ENCODE results near the gene XRRA1. TPM values are rescaled to one million over a fixed set of nuclear protein-coding genes. Genes with fewer than 3 reads are reported as not detected.
"Not testable (repeated sequence)": the region's sequence is repeated elsewhere in the genome, so short reads cannot be mapped to it uniquely, and the experiment has no call there.

Gene XRRA1
- total RNA-seq, 1 donor from 2014 or later, result 8.9 TPM

GRCh38 chr11:74837191-74837590 lies 111.7 kb downstream of the XRRA1 start:
- Histone ChIP-seq H3K27me3 (ENCODE audit: insufficient read depth, low read length) (no peaks in the 10 kb centered on the region), H3K27ac (ENCODE audit: low read depth, low read length) (no peak overlapping the region), H3K9ac (ENCODE audit: low read length) (no peak overlapping the region), H3K4me3 (ENCODE audit: insufficient read depth, low read depth, low read length) (no peak overlapping the region), H4K20me1 (ENCODE audit: insufficient read depth, low read length) (peaks cover 3% of the 10 kb centered on the region), H2AFZ (ENCODE audit: low read depth, low read length) (no peak overlapping the region), H3K4me2 (ENCODE audit: low read length) (no peak overlapping the region), H3K9me3 (ENCODE audit: insufficient read depth, low read depth, low read length) (no peaks in the 10 kb centered on the region), H3K79me2 (ENCODE audit: insufficient read depth, low read length) (no peaks in the 10 kb centered on the region), H3K36me3 (ENCODE audit: insufficient read depth, low read length) (peaks cover 33% of the 10 kb centered on the region), H3K4me1 (ENCODE audit: insufficient read depth, low read length) (peaks cover 4% of the 10 kb centered on the region)
- FAIRE-seq, result no peak
- no peak for TF ChIP-seq EZH2 (IDR thresholded peaks at IDR 0.05; ENCODE audit: insufficient read depth, low read length)
- no peak for TF ChIP-seq CTCF (IDR thresholded peaks at IDR 0.05; ENCODE audit: insufficient read depth, low read depth, low read length)
- no peak overlapping the region for H3K27ac Mint-ChIP-seq (ENCODE audit: unreplicated experiment)
- no peak for DNase-seq (ENCODE audit: low read depth)
- no peaks in the 10 kb centered on the region for H3K27me3 Mint-ChIP-seq (ENCODE audit: low read depth, unreplicated experiment)
- peaks cover 24% of the 10 kb centered on the region for H3K36me3 Mint-ChIP-seq (ENCODE audit: low read depth, unreplicated experiment)
- peaks cover 23% of the 10 kb centered on the region for H3K4me1 Mint-ChIP-seq (ENCODE audit: low read depth, unreplicated experiment)
- H3K4me3 Mint-ChIP-seq (ENCODE audit: unreplicated experiment), result no peak overlapping the region
- no peaks in the 10 kb centered on the region for H3K9me3 Mint-ChIP-seq (ENCODE audit: unreplicated experiment)

GRCh38 chr11:74826901-74827300 lies 122.0 kb downstream of the XRRA1 start:
- H3K27me3 Mint-ChIP-seq (ENCODE audit: low read depth, unreplicated experiment), result no peaks in the 10 kb centered on the region
- H3K9me3 ChIP-seq (ENCODE audit: insufficient read depth, low read depth, low read length), result peaks cover 6% of the 10 kb centered on the region
- H3K4me3 ChIP-seq (ENCODE audit: insufficient read depth, low read depth, low read length), result no peak overlapping the region
- no peak overlapping the region for H2AFZ ChIP-seq (ENCODE audit: low read depth, low read length)
- H4K20me1 ChIP-seq (ENCODE audit: insufficient read depth, low read length), result no peaks in the 10 kb centered on the region
- peaks cover 7% of the 10 kb centered on the region for H3K4me1 Mint-ChIP-seq (ENCODE audit: low read depth, unreplicated experiment)
- H3K36me3 Mint-ChIP-seq (ENCODE audit: low read depth, unreplicated experiment), result peaks cover 39% of the 10 kb centered on the region
- H3K27ac Mint-ChIP-seq (ENCODE audit: unreplicated experiment), result no peak overlapping the region
- no peak for FAIRE-seq
- no peaks in the 10 kb centered on the region for H3K27me3 ChIP-seq (ENCODE audit: insufficient read depth, low read length)
- no peak for TF ChIP-seq EZH2 (IDR thresholded peaks at IDR 0.05; ENCODE audit: insufficient read depth, low read length)
- H3K27ac ChIP-seq (ENCODE audit: low read depth, low read length), result no peak overlapping the region
- no peak overlapping the region for H3K4me2 ChIP-seq (ENCODE audit: low read length)
- peaks cover 7% of the 10 kb centered on the region for H3K4me1 ChIP-seq (ENCODE audit: insufficient read depth, low read length)
- no peak overlapping the region for H3K9ac ChIP-seq (ENCODE audit: low read length)
- peaks cover 23% of the 10 kb centered on the region for H3K9me3 Mint-ChIP-seq (ENCODE audit: unreplicated experiment)
- DNase-seq (ENCODE audit: low read depth), result no peak
- H3K79me2 ChIP-seq (ENCODE audit: insufficient read depth, low read length), result peaks cover 6% of the 10 kb centered on the region
- no peak overlapping the region for H3K4me3 Mint-ChIP-seq (ENCODE audit: unreplicated experiment)
- H3K36me3 ChIP-seq (ENCODE audit: insufficient read depth, low read length), result peaks cover 2% of the 10 kb centered on the region

- Mint-ChIP-seq H3K36me3 (ENCODE audit: low read depth, unreplicated experiment) (peaks cover 37% of the 10 kb centered on the region), H3K9me3 (ENCODE audit: unreplicated experiment) (peaks cover 23% of the 10 kb centered on the region), H3K4me1 (ENCODE audit: low read depth, unreplicated experiment) (peaks cover 17% of the 10 kb centered on the region)
- H3K4me2 ChIP-seq (ENCODE audit: low read length); H4K20me1 ChIP-seq (ENCODE audit: insufficient read depth, low read length); H3K4me3 ChIP-seq (ENCODE audit: insufficient read depth, low read depth, low read length); H3K27me3 Mint-ChIP-seq (ENCODE audit: low read depth, unreplicated experiment); H3K79me2 ChIP-seq (ENCODE audit: insufficient read depth, low read length); H3K27me3 ChIP-seq (ENCODE audit: insufficient read depth, low read length); H3K9me3 ChIP-seq (ENCODE audit: insufficient read depth, low read depth, low read length); H3K4me3 Mint-ChIP-seq (ENCODE audit: unreplicated experiment); FAIRE-seq; H3K27ac ChIP-seq (ENCODE audit: low read depth, low read length); H3K9ac ChIP-seq (ENCODE audit: low read length); H3K27ac Mint-ChIP-seq (ENCODE audit: unreplicated experiment); DNase-seq (ENCODE audit: low read depth); H3K36me3 ChIP-seq (ENCODE audit: insufficient read depth, low read length); H2AFZ ChIP-seq (ENCODE audit: low read depth, low read length): not testable (repeated sequence)
- peaks cover 11% of the 10 kb centered on the region for H3K4me1 ChIP-seq (ENCODE audit: insufficient read depth, low read length)
Measured at GRCh38 chr11:74825596-74825995, 123.3 kb downstream of the XRRA1 start.

Measured in astrocyte (in vitro differentiated cells and primary cell).